ENCODE results near the gene SIM1. TPM values are rescaled to one million over a fixed set of nuclear protein-coding genes. Genes with fewer than 3 reads are reported as not detected.
A peak's percentile ranks its signal among the peaks of the same experiment; 100 is the strongest.

Gene SIM1
- total and polyA plus RNA-seq, 2 of the 8 experiments (the other 6 are each of a cell fraction or from before 2014, with no cell fraction given): 0.02 to 0.39 TPM

DNA sequence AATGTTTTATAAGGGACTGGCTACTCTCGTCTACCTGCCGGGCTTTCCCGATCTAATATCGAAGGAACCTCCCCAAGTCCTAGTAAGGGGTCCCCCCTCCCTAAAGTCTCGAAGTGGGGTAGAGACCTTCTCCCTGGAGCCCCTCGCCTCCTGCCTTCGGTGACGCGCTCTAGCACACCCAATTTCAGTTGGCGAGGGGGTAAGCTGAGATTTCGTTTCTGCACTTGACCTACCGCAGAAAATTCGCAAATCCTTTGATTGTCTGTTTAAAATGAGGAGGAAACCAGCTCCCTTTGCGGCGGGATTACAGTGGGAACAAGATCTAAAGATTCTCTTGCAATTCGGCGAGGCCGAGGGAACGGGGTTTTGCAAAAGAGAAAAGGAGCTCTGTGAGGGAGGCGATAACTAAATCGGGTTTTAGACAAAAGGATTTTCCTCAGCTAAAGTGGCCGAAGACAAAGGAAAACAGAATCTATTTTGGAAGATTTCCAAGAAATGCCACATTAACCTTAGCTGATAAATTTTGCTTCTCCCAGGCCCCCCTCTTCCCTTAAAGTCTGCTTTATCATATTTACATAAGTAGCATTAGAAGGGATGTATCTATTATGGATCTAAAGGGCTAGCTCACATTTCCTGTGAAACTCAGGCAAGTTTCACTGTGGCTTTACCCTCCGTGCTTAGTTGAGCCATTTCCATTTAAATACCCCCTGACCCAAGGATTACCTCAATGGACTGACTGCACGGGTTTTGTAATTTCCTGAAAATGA lies 8.4 kb downstream of the SIM1 start:
- Histone ChIP-seq H2AK5ac (ENCODE audit: low read depth, low read length) (no peak overlapping the region), H3K14ac (ENCODE audit: insufficient read length) (no peak overlapping the region), H3K27ac (ENCODE audit: low read depth, low read length) (no peak overlapping the region), H4K8ac (ENCODE audit: extremely low read depth, insufficient read depth, low read length) (no peak overlapping the region), H3K4ac (replicated peaks; ENCODE audit: insufficient read length, low read depth, low read length) (no peak overlapping the region), H4K5ac (ENCODE audit: insufficient read length, low read depth, low read length) (no peak overlapping the region), H3K18ac (ENCODE audit: extremely low read depth, low read length) (no peak overlapping the region), H2AFZ (ENCODE audit: low read length) (no peak overlapping the region), H3K9ac (replicated peaks in 1 of 4; ENCODE audit: extremely low read depth in 1 of 4, low read depth in 3 of 4, low read length in 3 of 4) (no peak overlapping the region), H3K23ac (ENCODE audit: insufficient read length) (no peak overlapping the region), H3K4me1 (replicated peaks in 1 of 4; ENCODE audit: control insufficient read depth in 3 of 4, insufficient read depth in 4 of 4, low read length in 3 of 4) (peaks cover 14 to 38% (median 28%) of the 10 kb centered on the region in 4 experiments), H2BK5ac (ENCODE audit: low read depth, low read length) (no peak overlapping the region), H3K36me3 (ENCODE audit: control insufficient read depth in 2 of 4, insufficient read depth in 4 of 4, low read length in 3 of 4) (no peaks in the 10 kb centered on the region), H4K20me1 (replicated peaks in 1 of 2; ENCODE audit: control insufficient read depth in 1 of 2, insufficient read depth in 2 of 2, low read length in 2 of 2) (peaks cover 15 to 19% of the 10 kb centered on the region in 2 experiments), H4K91ac (replicated peaks; ENCODE audit: insufficient read length, low read length) (no peak overlapping the region), H2BK12ac (ENCODE audit: low read depth, low read length) (no peak overlapping the region; the same call in 1 of the 2 replicates), H3K4me2 (ENCODE audit: insufficient read depth in 1 of 2, low read depth in 2 of 2, low read length in 2 of 2) (peak overlapping the region; percentile 67 to 88), H3K4me3 (ENCODE audit: extremely low read depth in 1 of 4, insufficient read depth in 2 of 4, low read depth in 3 of 4, low read length in 4 of 4) (peak overlapping the region in 3 of 4 experiments; percentile 2 to 52 (median 17); a peak in 5 of 8 replicates), H3K23me2 (ENCODE audit: low read depth, low read length) (peaks cover 9% of the 10 kb centered on the region; the same call in 1 of the 2 replicates), H3K79me1 (ENCODE audit: low read depth, low read length) (no peaks in the 10 kb centered on the region), H2BK120ac (replicated peaks; ENCODE audit: low read depth, low read length) (no peak overlapping the region), H3K56ac (replicated peaks; ENCODE audit: insufficient read length, low read depth, low read length) (no peak overlapping the region), H3K27me3 (replicated peaks in 1 of 4; ENCODE audit: control insufficient read depth in 3 of 4, extremely low read depth in 1 of 4, insufficient read depth in 3 of 4, low read length in 3 of 4) (peaks cover 92 to 100% (median 97%) of the 10 kb centered on the region in 4 experiments), H3K79me2 (ENCODE audit: control insufficient read depth in 1 of 2, insufficient read depth in 2 of 2, low read length in 2 of 2) (no peaks in the 10 kb centered on the region), H3K9me3 (ENCODE audit: insufficient read depth in 2 of 2, low read depth in 1 of 2, low read length in 1 of 2) (no peaks in the 10 kb centered on the region), H2BK20ac (ENCODE audit: low read length) (no peak overlapping the region), H2BK15ac (ENCODE audit: low read length) (no peak overlapping the region)
- 2% methylated on average over 24 of the region's 24 CpGs; no CpG with 5 or more reads in 1 of the 2 experiments for WGBS, 2 experiments (ENCODE audit: extremely low coverage in 1 of 2, insufficient coverage in 1 of 2, insufficient read length in 1 of 2, insufficient replicate concordance in 2 of 2, low coverage in 1 of 2, low lambda C conversion rate in 2 of 2, missing lambda C conversion rate in 1 of 2)
- FAIRE-seq (peak; percentile 7), DNase-seq (ENCODE audit: low read depth in 1 of 2, low spot score in 2 of 2) (peak in 1 of 2 experiments; percentile 67)
- CTCF ChIA-PET (ENCODE audit: partially characterized antibody): interaction anchor here (0.9 to 15.2 kb wide), 9 partner anchors 5 to 349 kb away, joined by 3 to 215 read pairs (median 6); partner anchors contain the start of gene SIM1
- TF ChIP-seq ASH2L (IDR thresholded peaks at IDR 0.05; ENCODE audit: low read length): no peak
- TF ChIP-seq RNF2 (IDR thresholded peaks at IDR 0.05; ENCODE audit: borderline replicate concordance, low read depth, low read length, missing control alignments, poor library complexity, severe bottlenecking): peak; percentile 100
- no peak for TF ChIP-seq TAF7 (optimal IDR thresholded peaks at IDR 0.05; ENCODE audit: borderline replicate concordance, low read depth, low read length)
- peak; percentile 85 for TF ChIP-seq EZH2 (IDR thresholded peaks at IDR 0.05; ENCODE audit: low read depth, low read length, severe bottlenecking)
- TF ChIP-seq CBX8 (IDR thresholded peaks at IDR 0.05; ENCODE audit: borderline replicate concordance, low read depth, low read length): peak; percentile 83; the same call in 1 of the 2 replicates
- peak; percentile 3; the same call in 1 of the 2 replicates for TF ChIP-seq SUZ12 (IDR thresholded peaks at IDR 0.05; ENCODE audit: low read length)
- POLR2A ChIA-PET (ENCODE audit: partially characterized antibody): interaction anchor here (0.6 to 3.5 kb wide), 4 partner anchors 8 to 852 kb away, joined by 3 to 16 read pairs (median 7); partner anchors contain the start of gene SIM1
